Left renal pelvis (tissue), 4 donors: ENCODE data around the gene SNRPA. TPM values are rescaled to one million over a fixed set of nuclear protein-coding genes. Genes with fewer than 3 reads are reported as not detected.
"Not testable (repeated sequence)": the region's sequence is repeated elsewhere in the genome, so short reads cannot be mapped to it uniquely, and the experiment has no call there.

ENCODE experiments used
- DNase-seq, 4 donors: peaks; one replicate each; pipeline ENCODE4 v3.0.0-alpha.2; 2013; ENCODE audit warnings: low read depth in 4 of 4, low spot score in 3 of 4
- polyA plus RNA-seq, 4 donors: library from polyadenylated mRNA; unstranded; fragments of 120-200 nt; gene quantifications; one replicate each; pipeline ENCODE4 v1.2.1, GENCODE V29; 2013; ENCODE audit not compliant: insufficient read length in 4 of 4

SNRPA gene
- polyA plus RNA-seq, 4 donors: 98.3 to 129 (median 121) TPM

GRCh38 chr19:40810160-40810559 is 59.2 kb downstream of the SNRPA start:
- no peak for DNase-seq

DNA sequence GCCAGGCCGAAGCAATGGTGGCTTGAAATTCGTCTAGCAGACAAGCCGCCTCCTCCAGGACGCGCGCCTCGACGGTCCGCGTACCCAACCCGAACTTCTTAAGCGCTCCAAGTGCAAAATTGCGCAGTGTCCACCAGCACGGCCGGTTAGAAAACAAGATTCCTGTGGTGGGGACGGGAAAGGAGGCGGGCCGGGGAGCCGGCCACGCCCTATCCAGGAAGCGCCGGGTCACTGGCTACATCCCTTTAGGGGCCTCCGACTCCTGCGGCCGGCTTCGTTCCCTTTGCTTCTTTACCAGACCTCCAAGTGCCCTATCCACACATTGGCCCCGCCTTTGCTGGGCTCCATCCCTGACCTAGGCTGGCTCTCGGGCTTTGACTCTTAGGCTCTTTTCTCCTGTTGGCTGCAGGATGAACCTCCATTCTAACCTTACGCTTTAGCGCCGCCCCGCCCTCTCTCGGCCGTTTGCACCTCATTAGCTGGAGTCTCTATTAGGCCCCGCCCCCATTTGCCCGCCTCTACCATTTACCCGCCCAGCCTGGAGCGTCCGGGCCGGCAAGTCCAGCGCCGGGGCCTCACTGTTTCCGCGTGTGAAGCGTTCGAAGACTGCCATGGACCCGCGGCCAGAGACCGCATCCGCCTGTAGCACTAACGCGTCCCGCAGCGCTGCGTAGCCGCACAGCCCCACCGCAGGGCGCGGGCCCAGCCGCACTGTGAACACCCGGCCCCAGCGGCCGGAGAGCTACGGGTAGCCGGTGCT is 59.8 kb downstream of the SNRPA start:
- DNase-seq: not testable (repeated sequence)

- DNase-seq: no peak
These were observed 60.7 kb downstream of the SNRPA start for GRCh38 chr19:40811478-40812341.

DNA sequence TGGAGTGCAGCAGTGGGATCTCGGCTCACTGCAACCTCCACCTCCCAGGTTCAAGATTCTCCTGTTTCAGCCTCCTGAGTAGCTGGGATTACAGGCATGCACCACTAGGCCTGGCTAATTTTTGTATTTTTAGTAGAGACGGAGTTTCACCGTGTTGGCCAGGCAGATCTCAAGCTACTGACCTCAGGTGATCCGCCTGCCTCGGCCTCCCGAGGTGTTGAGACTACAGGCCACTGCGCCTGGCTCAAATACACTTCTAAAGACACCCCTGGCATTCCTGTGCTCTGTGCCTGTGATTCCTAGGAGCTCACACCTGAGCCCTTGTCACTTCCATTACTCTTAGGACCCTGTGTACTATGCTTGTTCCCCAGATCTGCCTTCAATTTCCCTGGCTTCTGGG is 61.6 kb downstream of the SNRPA start:
- DNase-seq: not testable (repeated sequence)

DNA sequence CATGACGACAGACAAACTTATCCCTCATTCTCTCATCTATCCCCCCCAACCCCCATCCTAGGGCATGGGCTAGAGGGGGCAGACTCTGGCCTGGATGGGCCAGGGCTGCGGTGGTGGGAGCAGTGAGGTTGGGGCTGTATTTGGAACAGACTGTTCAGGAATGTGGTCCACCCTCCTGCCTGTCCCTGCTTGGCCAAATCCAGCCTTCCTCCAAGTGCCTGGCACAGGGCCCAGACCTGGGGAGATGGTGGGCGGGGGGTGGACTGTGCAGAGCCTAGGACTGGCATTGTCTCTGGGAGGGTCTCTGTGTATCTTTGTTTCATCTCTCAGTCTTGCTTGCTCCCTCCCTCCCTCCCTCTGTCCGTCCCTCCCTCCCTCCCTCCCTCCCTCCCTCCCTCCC is 62.2 kb downstream of the SNRPA start:
- no peak for DNase-seq

Other genes starting within 250 kb of the SNRPA start
- 10 to 100 TPM; 22.2 to 52.9 (median 40.8) TPM for gene SHKBP1, start 174.3 kb upstream of the SNRPA start, polyA plus RNA-seq
- 100 to 1,000 TPM; 193 to 531 (median 257) TPM for gene LTBP4, start 149.8 kb upstream of the SNRPA start, polyA plus RNA-seq
- 10 to 100 TPM; 11.5 to 35.0 (median 15.8) TPM for gene NUMBL, start 60.6 kb upstream of the SNRPA start, polyA plus RNA-seq
- 10 to 100 TPM; 25.9 to 49.7 (median 30.0) TPM for gene COQ8B, start 34.3 kb upstream of the SNRPA start, polyA plus RNA-seq
- 10 to 100 TPM in 3 of 4 donors, 1 to 10 TPM in 1; 9.3 to 16.3 (median 12.9) TPM for gene ITPKC, start 34.1 kb upstream of the SNRPA start, polyA plus RNA-seq
- gene ACTMAP, start 726 bp upstream of the SNRPA start, polyA plus RNA-seq: 10 to 100 TPM in 3 of 4 donors, 1 to 10 TPM in 1; 9.4 to 22.5 (median 16.0) TPM
- gene MIA, start 24.3 kb downstream of the SNRPA start, polyA plus RNA-seq: 1 to 10 TPM in 3 of 4 donors, under 1 TPM in 1; 0.45 to 2.0 (median 1.7) TPM
- gene RAB4B, start 27.0 kb downstream of the SNRPA start, polyA plus RNA-seq: 10 to 100 TPM in 1 of 4 donors, 1 to 10 TPM in 3; 7.6 to 13.3 (median 8.7) TPM
- 10 to 100 TPM; 62.3 to 84.2 (median 72.5) TPM for gene EGLN2, start 48.0 kb downstream of the SNRPA start, polyA plus RNA-seq
- gene CYP2A6, start 99.2 kb downstream of the SNRPA start, polyA plus RNA-seq: under 1 TPM in 1 of 4 donors, not detected in 3; 0.24 TPM
- gene CYP2A7, start 131.0 kb downstream of the SNRPA start, polyA plus RNA-seq: under 1 TPM in 1 of 4 donors, not detected in 3; 0.87 TPM
- 1 to 10 TPM in 3 of 4 donors, not detected in 1; 2.1 to 3.5 (median 2.8) TPM for gene CYP2B6, start 240.1 kb downstream of the SNRPA start, polyA plus RNA-seq